ENCODE data around the gene DNAJC3.

Gene DNAJC3

GRCh38 chr13:95676762-95677563 lies at the start of gene DNAJC3:
DNAJC3 (plus strand) TSS chr13:95677139; CDS start chr13:95677256, 117 bp downstream.
- Histone ChIP-seq H3K9me3 (ENCODE audit: insufficient read depth, low read depth, low read length) (no peaks in the 10 kb centered on the region; the same call in 1 of the 2 replicates), H3K4me3 (ENCODE audit: low read length) (peak within 1 kb of the TSS; percentile 86), H3K36me3 (ENCODE audit: insufficient read depth, low read depth, low read length) (no peaks in the 10 kb centered on the region), H3K27ac (ENCODE audit: low read length) (no peak within 1 kb of the TSS), H3K27me3 (ENCODE audit: insufficient read depth, low read length) (peaks cover 8% of the 10 kb centered on the region; the same call in 1 of the 2 replicates), H3K9ac (ENCODE audit: low read depth, low read length) (peak within 1 kb of the TSS; percentile 86; the same call in 1 of the 2 replicates), H3K4me1 (ENCODE audit: insufficient read depth, low read length) (peaks cover 9% of the 10 kb centered on the region; the same call in 1 of the 2 replicates)

- no peak overlapping the region for H3K4me3 ChIP-seq (ENCODE audit: low read length)
- H3K27me3 ChIP-seq (ENCODE audit: insufficient read depth, low read length) = no peaks in the 10 kb centered on the region
- no peak overlapping the region for H3K27ac ChIP-seq (ENCODE audit: low read length)
- no peaks in the 10 kb centered on the region for H3K4me1 ChIP-seq (ENCODE audit: insufficient read depth, low read length)
- no peak overlapping the region for H3K9ac ChIP-seq (ENCODE audit: low read depth, low read length)
- no peaks in the 10 kb centered on the region for H3K9me3 ChIP-seq (ENCODE audit: insufficient read depth, low read depth, low read length)
- H3K36me3 ChIP-seq (ENCODE audit: insufficient read depth, low read depth, low read length) = peaks cover 89% of the 10 kb centered on the region
Measured at GRCh38 chr13:95627590-95627989, 49.3 kb upstream of the DNAJC3 start.

- Histone ChIP-seq H3K9me3 (ENCODE audit: insufficient read depth, low read depth, low read length) (no peaks in the 10 kb centered on the region), H3K36me3 (ENCODE audit: insufficient read depth, low read depth, low read length) (peaks cover 88% of the 10 kb centered on the region), H3K27ac (ENCODE audit: low read length) (no peak overlapping the region), H3K27me3 (ENCODE audit: insufficient read depth, low read length) (no peaks in the 10 kb centered on the region), H3K4me3 (ENCODE audit: low read length) (no peak overlapping the region), H3K9ac (ENCODE audit: low read depth, low read length) (no peak overlapping the region), H3K4me1 (ENCODE audit: insufficient read depth, low read length) (no peaks in the 10 kb centered on the region)
Measured at GRCh38 chr13:95628488-95628887, 48.5 kb upstream of the DNAJC3 start.

- Histone ChIP-seq H3K27ac (ENCODE audit: low read length) (no peak overlapping the region), H3K4me3 (ENCODE audit: low read length) (no peak overlapping the region), H3K36me3 (ENCODE audit: insufficient read depth, low read depth, low read length) (peaks cover 92% of the 10 kb centered on the region), H3K9ac (ENCODE audit: low read depth, low read length) (no peak overlapping the region), H3K27me3 (ENCODE audit: insufficient read depth, low read length) (no peaks in the 10 kb centered on the region), H3K9me3 (ENCODE audit: insufficient read depth, low read depth, low read length) (no peaks in the 10 kb centered on the region), H3K4me1 (ENCODE audit: insufficient read depth, low read length) (no peaks in the 10 kb centered on the region)
Measured at GRCh38 chr13:95629071-95629470, 47.9 kb upstream of the DNAJC3 start.

- H3K4me3 ChIP-seq (ENCODE audit: low read length) = no peak overlapping the region
- H3K9ac ChIP-seq (ENCODE audit: low read depth, low read length) = no peak overlapping the region
- no peaks in the 10 kb centered on the region for H3K9me3 ChIP-seq (ENCODE audit: insufficient read depth, low read depth, low read length)
- H3K36me3 ChIP-seq (ENCODE audit: insufficient read depth, low read depth, low read length) = peaks cover 89% of the 10 kb centered on the region
- H3K27me3 ChIP-seq (ENCODE audit: insufficient read depth, low read length) = no peaks in the 10 kb centered on the region
- H3K27ac ChIP-seq (ENCODE audit: low read length) = no peak overlapping the region
- H3K4me1 ChIP-seq (ENCODE audit: insufficient read depth, low read length) = no peaks in the 10 kb centered on the region
Measured at GRCh38 chr13:95630593-95630992, 46.3 kb upstream of the DNAJC3 start.

GRCh38 chr13:95636853-95637252 lies 40.1 kb upstream of the DNAJC3 start:
- H3K4me1 ChIP-seq (ENCODE audit: insufficient read depth, low read length) = no peaks in the 10 kb centered on the region
- no peak overlapping the region for H3K4me3 ChIP-seq (ENCODE audit: low read length)
- peaks cover 72% of the 10 kb centered on the region for H3K36me3 ChIP-seq (ENCODE audit: insufficient read depth, low read depth, low read length)
- no peaks in the 10 kb centered on the region for H3K9me3 ChIP-seq (ENCODE audit: insufficient read depth, low read depth, low read length)
- H3K27ac ChIP-seq (ENCODE audit: low read length) = no peak overlapping the region
- no peaks in the 10 kb centered on the region for H3K27me3 ChIP-seq (ENCODE audit: insufficient read depth, low read length)
- H3K9ac ChIP-seq (ENCODE audit: low read depth, low read length) = no peak overlapping the region

GRCh38 chr13:95641291-95642027 lies 35.5 kb upstream of the DNAJC3 start:
- Histone ChIP-seq H3K27me3 (ENCODE audit: insufficient read depth, low read length) (peaks cover 16% of the 10 kb centered on the region; the same call in 1 of the 2 replicates), H3K27ac (ENCODE audit: low read length) (no peak overlapping the region), H3K9ac (ENCODE audit: low read depth, low read length) (no peak overlapping the region)

GRCh38 chr13:95642028-95642621 lies 34.8 kb upstream of the DNAJC3 start:
- peaks cover 16% of the 10 kb centered on the region; the same call in 1 of the 2 replicates for H3K27me3 ChIP-seq (ENCODE audit: insufficient read depth, low read length)

More at GRCh38 chr13:95641291-95642027, 35.5 kb upstream of the DNAJC3 start:
- no peaks in the 10 kb centered on the region for H3K9me3 ChIP-seq (ENCODE audit: insufficient read depth, low read depth, low read length)
- peak overlapping the region; percentile 92; the same call in 1 of the 2 replicates for H3K4me3 ChIP-seq (ENCODE audit: low read length)
- H3K36me3 ChIP-seq (ENCODE audit: insufficient read depth, low read depth, low read length) = peaks cover 36% of the 10 kb centered on the region
- peaks cover 11% of the 10 kb centered on the region for H3K4me1 ChIP-seq (ENCODE audit: insufficient read depth, low read length)

GRCh38 chr13:95642999-95643398 lies 33.9 kb upstream of the DNAJC3 start:
- Histone ChIP-seq H3K36me3 (ENCODE audit: insufficient read depth, low read depth, low read length) (peaks cover 24% of the 10 kb centered on the region), H3K4me3 (ENCODE audit: low read length) (peak overlapping the region; percentile 92), H3K27ac (ENCODE audit: low read length) (no peak overlapping the region), H3K9me3 (ENCODE audit: insufficient read depth, low read depth, low read length) (no peaks in the 10 kb centered on the region), H3K4me1 (ENCODE audit: insufficient read depth, low read length) (peaks cover 11% of the 10 kb centered on the region), H3K9ac (ENCODE audit: low read depth, low read length) (peak overlapping the region; percentile 79; the same call in 1 of the 2 replicates), H3K27me3 (ENCODE audit: insufficient read depth, low read length) (peaks cover 16% of the 10 kb centered on the region; the same call in 1 of the 2 replicates)

More at GRCh38 chr13:95642028-95642621, 34.8 kb upstream of the DNAJC3 start:
- Histone ChIP-seq H3K27ac (ENCODE audit: low read length) (no peak overlapping the region), H3K36me3 (ENCODE audit: insufficient read depth, low read depth, low read length) (peaks cover 29% of the 10 kb centered on the region), H3K9me3 (ENCODE audit: insufficient read depth, low read depth, low read length) (no peaks in the 10 kb centered on the region), H3K4me1 (ENCODE audit: insufficient read depth, low read length) (peaks cover 11% of the 10 kb centered on the region), H3K4me3 (ENCODE audit: low read length) (peak overlapping the region; percentile 92; the same call in 1 of the 2 replicates), H3K9ac (ENCODE audit: low read depth, low read length) (no peak overlapping the region)

- Histone ChIP-seq H3K4me1 (ENCODE audit: insufficient read depth, low read length) (peaks cover 11% of the 10 kb centered on the region), H3K27me3 (ENCODE audit: insufficient read depth, low read length) (peaks cover 16% of the 10 kb centered on the region; the same call in 1 of the 2 replicates), H3K9me3 (ENCODE audit: insufficient read depth, low read depth, low read length) (no peaks in the 10 kb centered on the region), H3K4me3 (ENCODE audit: low read length) (peak overlapping the region; percentile 92), H3K27ac (ENCODE audit: low read length) (no peak overlapping the region), H3K36me3 (ENCODE audit: insufficient read depth, low read depth, low read length) (peaks cover 19% of the 10 kb centered on the region), H3K9ac (ENCODE audit: low read depth, low read length) (peak overlapping the region; percentile 79; the same call in 1 of the 2 replicates)
Measured at GRCh38 chr13:95643571-95643935, 33.4 kb upstream of the DNAJC3 start.

GRCh38 chr13:95643936-95644598 lies 32.9 kb upstream of the DNAJC3 start:
- peak overlapping the region; percentile 92 for H3K4me3 ChIP-seq (ENCODE audit: low read length)
- no peaks in the 10 kb centered on the region for H3K9me3 ChIP-seq (ENCODE audit: insufficient read depth, low read depth, low read length)
- H3K36me3 ChIP-seq (ENCODE audit: insufficient read depth, low read depth, low read length) = peaks cover 14% of the 10 kb centered on the region
- H3K27me3 ChIP-seq (ENCODE audit: insufficient read depth, low read length) = peaks cover 16% of the 10 kb centered on the region; the same call in 1 of the 2 replicates
- peaks cover 11% of the 10 kb centered on the region for H3K4me1 ChIP-seq (ENCODE audit: insufficient read depth, low read length)
- H3K27ac ChIP-seq (ENCODE audit: low read length) = no peak overlapping the region
- peak overlapping the region; percentile 79 for H3K9ac ChIP-seq (ENCODE audit: low read depth, low read length)

Data from iPS-20b (cell line).